ENCODE measurements around the gene ACAA1.

Gene ACAA1

DNA sequence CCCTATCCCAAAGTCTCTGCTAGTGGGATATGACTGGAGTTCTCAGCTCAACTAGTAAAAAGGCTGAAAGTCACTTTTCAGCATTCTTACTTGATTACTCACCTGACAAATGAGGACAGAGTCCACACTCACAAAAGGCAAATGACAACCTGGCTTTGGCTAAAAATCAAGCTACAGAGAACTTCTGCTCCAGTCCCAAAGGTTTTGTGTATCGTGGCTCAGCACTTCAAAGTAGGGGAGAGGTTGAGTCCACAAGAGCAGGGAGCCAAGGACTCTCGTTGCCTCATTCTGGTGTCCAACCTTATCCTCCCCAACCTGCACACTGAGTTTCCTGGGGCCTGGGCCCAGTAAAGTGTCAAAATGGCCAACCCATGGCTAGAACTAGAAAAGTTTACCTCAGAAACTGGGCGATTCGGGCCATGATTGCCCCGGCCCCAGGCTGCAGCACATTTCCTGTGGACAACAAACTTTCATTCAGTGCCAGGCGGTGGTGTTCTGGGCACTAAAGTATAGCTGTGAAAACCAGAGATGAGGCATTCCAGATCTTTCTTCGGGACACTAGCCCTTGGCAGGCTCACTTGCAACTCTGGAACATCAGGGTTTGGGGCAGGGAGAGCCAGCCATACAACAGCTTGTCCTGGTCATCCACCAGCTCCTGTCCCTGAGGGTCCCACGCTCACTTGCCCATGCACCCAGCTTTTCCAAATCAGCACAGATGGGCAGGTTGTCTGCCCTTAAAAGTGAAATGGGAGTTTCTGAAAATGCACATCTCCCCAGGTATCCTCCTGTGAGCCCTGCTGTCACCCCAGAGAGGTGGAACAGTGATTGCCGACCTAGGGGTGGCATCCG is 3.1 kb downstream of the ACAA1 start:
- DNase-seq: no peak

DNA sequence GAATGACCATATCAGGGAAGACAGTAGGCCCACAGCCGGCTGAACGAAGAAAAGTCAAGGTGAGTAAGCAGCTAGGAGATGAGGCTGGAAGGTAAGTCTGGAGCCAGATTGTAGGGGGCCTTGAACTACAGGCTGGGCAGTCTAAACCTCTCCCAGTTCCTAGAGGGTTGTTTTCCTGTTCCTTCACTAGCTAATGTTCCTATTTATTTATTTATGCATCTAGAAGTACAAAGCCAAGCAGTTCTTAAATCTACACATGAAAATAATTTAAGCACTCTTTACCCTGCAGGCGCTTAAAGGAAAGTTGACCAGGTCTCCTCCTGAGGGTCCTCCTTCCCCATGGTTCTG is 3.7 kb downstream of the ACAA1 start:
- DNase-seq: no peak

DNA sequence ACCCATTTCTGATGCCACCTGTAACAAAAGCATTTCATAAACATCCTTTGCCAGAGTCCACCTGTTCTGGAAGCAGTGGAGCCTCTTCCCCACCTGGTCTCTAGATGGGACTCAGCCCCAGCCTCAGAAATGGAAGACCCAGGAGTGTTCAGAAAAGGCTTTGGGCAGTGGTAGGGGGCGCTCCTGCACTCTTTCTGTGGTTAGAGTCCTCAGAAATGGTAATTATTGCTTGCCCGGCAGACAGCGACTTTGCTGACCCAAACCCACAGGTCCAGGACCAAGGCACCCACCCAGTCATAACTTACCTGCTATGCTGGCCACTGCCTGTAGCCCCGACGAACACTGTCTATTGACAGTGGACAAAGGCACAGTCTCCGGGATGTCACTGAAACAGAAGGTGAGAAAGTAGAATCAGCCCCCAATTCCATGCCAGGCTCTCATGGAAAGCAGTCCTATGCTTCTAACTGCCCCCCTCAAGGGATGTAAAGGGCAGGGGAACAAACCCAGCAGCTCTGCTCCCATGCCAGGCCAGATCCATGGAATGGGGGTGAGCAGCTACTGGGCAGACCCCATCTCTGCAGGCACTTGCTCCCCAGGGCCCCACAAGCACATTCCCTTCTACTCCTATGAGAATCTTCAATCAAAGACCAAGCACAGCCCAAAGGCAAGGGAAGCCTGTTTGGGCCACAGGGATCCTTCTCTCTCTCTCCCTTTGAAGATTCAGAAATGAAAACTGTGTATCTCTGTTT is 5.1 kb downstream of the ACAA1 start:
- DNase-seq: no peak

DNA sequence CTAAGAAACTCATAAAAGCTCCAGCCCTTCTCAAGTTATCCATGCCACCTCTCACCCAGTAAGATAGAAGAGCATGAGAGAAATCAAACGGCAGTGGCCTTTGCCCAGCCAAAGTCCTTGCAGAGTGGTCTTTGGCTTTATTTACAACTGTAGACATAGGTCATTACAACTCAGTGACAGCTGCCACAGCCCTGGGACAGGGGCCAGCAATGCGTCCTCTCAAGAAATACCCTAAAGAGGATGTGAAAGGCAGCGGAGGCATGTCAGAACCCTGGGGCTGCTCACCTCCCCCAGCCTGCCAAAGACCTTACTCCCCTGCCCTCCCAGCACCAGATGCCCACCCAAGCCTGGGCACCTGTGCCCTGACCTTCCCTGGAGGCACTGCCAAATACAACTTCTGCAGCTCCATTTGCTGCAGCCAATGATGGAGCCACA is 6.3 kb downstream of the ACAA1 start:
- DNase-seq: no peak

DNA sequence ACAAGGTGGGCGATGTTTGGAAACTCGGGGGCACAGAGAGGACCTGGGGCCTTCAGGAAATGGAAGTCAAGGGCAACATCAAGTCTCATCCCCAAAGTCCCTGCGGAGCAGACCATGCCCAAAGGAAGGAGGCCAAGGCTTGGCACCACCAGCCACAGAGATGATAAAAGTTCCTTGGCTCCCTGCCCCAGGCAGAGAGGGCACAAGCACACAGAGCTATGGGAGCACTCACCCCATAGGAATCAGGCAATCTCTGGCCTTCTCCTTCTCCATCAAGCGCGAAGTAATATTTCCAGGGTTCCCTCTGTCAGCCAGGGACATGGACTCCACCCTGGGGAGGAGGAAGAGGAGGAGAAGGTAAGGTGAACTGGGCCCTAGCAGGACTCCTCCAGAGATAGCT is 7.9 kb downstream of the ACAA1 start:
- DNase-seq: no peak

DNA sequence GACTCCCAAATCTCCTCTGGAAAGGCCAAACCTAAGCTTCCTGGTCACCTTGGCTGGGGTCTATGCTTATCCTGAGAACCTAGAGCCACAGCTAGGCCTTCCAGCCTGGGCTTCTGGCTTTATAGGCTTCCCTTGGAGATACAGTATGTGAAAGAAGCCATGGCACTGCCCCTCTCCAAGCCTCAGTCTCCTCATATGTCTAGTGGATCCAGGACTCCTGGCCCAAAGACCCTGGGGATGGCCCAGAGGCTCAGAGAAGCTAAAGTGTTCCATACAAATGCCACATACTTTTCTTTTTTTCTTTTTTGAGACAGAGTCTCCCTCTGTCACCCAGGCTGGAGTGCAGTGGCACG is 8.6 kb downstream of the ACAA1 start:
- no peak for DNase-seq

DNA sequence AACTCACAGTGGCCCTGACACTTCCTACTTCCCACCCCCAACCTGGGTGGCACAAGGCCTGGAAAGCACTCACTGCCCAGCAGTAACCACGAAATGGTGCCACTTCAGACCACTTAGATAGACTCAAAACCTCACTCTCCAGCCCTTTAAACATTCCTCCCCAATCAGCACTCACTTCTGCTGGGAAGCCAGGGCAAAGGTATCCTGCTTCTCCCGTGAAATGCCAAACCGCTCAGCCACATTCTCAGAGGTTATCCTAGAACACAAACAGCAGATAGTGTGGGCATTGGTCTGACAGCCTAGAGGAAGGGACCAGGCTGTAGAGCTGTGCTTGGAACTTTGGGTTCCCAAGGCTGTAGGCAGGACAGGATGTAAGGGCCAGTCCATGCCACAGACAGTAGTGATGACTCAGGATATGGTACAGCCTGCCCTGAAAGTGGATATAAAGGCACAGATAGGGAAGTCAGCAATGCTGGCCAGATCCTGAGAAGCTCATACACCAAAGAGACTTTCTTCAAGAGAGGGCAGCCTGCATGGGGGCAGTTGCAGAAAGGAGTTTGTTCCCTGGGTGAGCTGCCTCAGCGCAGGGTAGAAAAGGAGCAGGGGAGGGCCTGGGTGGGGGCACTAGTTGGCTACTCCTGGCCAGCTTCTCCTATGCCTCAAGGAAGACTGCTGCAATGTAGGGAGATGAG is 9.2 kb downstream of the ACAA1 start:
- DNase-seq: no peak

DNA sequence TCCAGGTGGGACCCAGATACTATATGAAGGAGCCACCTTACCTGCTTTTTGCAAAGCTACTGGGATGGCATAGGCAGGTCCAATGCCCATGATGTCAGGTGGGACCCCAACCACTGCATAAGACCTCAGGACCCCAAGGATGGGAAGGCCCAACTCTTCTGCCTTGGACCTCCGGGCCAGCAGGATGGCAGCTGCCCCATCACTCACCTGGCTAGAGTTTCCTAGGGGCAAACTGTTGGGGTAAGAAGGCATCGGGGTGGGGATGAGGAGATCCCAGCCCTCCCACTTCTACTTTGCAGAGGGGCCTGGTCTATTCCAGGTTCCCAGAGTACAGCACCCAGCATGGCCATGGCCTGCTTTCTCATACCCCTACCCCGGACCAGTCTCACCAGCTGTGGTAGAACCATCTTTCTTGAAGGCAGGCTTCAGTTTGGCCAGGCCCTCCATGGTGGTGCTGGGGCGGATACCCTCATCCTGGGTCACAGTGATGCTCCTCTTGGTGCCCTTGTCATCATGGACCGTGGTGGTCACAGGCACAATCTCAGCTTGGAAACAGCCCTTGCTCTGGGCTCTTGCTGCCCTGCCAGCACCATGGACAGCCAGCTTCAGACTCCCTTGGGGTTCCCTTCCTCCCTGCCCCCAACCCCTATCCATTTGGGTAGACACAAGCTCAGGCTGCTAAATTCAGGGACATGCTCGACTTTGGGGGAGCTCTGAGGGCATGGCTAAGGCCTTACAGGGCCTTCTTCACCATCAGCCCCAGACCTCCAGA is 10.6 kb downstream of the ACAA1 start:
- no peak for DNase-seq

DNA sequence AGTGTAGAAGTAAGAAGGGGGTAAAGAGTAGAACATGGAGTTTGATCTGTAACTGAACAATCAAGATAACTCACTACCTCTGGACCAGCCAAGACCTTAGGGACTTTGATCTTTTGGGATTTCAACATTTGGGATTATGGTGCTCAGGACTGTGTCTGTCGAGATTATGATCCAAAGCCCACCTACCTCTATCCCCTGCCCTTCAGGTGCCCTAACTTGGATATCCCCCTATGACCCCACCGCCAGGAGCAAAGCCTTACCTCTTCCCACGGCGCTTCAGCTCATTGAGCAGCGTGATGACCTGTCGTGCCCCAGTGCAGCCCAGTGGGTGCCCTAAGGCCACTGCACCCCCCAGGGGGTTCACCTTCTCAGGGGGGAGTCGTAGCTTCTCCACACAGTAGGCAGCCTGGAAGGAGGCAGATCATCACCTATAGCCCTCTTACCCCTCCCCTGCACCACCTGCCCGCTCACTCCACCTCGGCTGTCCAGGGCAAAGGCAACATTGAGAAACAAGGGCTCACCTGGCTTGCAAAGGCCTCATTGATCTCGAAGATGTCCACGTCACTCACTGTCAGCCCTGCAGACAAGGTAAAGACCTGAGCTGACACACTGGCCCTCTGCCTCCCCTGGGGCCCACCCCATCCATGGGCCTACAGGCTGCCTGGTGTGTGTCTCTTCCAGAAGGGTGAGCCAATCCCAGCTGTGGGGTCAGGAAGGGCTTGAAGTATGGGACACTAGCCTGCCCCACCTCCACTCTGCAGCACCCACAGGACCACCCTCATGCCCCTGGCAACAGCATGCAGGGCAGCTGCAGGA is 11.4 kb downstream of the ACAA1 start:
- no peak for DNase-seq

DNA sequence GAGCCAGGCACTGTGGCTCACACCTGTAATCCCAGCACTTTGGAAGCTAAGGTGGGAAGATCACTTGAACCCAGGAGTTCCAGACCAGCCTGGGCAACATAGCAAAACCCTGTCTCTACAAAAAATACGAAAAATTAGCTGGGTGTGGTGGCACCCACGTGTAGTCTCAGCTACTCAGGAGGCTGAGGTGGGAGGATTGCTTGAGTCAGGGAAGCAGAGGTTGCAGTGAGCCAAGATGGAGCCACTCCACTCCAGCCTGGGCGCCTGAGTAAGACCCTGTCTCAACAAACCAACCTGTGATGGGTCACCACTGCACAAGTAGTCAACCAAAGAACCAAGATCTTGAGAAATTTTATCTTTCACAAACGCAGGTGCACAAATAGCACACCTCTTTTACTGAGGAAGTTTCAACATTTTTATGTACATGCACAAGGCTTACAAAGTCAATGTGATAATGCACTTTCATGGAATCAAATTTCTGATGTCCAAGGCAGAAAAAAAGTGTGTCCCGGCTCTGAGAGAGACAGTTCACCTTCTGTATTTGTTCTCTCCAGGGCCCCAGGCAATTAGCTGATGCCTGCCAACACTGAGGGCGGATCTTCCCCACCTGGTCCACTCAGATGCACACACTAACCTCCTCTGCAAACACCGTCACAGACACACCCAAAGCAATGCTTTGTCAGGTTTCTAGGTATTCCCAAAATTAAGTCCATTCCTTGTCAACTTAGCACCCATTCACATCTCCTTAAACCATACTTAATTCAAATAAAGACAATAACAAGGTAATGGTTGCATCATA is 12.4 kb downstream of the ACAA1 start:
- DNase-seq: peak; percentile 5

DNA sequence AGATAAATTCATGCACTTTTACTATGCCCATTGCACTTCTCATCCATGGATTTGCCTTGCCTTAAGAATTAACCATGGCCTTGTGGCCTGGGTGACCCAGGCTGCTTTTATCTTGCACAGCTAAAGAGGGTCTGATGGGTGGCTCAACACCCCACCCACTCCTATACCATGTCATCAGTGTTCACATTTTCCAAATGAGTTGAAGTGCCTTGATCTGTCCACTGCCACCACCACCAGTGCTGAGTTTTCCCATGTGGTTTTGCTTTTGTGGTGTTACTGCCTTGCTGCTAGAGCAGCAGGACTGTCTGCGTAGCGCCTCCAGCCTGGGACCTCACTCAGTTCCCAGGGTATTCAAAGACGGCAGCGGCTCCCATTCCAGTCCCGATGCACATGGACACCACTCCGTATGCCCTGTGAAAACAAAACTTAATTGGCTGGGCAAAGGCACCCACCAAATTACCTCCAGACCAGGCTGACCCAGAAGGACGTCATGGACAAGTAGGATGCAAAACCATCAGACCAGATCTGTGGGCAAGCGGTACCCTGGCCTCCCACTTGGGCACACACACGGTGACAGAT is 14.1 kb downstream of the ACAA1 start:
- no peak for DNase-seq

DNA sequence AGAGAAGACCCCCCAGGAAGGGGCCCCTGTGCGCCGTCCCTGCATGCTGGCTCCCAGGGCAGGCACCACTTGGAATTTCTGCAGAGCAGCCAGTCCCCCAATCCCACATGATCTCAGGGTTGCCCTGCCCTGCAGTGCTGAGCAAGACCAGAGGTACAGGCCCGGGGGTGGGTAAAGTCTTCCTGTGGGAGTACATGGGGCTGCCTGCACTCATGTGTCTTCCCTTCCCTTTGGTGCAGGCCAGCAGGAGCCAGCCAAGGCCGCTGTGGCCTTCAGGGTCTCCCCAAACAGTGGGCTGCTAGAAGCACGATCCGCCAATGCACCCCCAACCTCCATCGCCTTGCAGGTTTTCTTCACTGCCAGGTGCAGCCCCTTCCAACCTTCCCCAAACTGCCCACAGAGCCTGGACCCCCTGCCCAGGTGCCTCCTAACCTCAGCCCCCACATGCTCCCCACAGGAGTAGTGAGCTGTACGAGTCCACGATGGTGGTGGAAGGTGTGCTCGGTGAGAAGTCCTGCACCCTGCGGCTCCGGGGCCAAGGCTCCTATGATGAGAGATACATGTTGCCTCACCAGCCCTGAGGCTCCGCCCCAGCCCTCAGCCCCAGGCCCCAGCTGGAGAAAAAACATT is 15.0 kb downstream of the ACAA1 start:
- peak; percentile 13 for DNase-seq

DNA sequence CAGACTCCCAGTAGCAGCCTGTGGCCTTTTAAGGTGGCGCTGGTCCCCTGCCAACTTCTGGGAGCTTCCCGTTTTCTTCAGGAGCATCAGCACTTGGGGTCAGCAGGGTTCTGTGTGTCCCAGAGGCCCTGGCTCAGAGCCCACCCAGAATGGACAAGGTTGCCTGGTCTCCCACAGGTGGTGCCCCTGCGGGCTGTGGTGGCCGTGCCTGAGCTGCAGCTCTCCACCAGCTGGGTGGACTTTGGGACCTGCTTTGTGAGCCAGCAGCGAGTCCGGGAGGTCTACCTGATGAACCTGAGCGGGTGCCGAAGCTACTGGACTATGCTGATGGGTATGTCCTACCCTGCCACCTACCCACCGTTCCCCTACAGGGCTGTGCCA is 15.5 kb downstream of the ACAA1 start:
- peak; percentile 22 for DNase-seq

DNA sequence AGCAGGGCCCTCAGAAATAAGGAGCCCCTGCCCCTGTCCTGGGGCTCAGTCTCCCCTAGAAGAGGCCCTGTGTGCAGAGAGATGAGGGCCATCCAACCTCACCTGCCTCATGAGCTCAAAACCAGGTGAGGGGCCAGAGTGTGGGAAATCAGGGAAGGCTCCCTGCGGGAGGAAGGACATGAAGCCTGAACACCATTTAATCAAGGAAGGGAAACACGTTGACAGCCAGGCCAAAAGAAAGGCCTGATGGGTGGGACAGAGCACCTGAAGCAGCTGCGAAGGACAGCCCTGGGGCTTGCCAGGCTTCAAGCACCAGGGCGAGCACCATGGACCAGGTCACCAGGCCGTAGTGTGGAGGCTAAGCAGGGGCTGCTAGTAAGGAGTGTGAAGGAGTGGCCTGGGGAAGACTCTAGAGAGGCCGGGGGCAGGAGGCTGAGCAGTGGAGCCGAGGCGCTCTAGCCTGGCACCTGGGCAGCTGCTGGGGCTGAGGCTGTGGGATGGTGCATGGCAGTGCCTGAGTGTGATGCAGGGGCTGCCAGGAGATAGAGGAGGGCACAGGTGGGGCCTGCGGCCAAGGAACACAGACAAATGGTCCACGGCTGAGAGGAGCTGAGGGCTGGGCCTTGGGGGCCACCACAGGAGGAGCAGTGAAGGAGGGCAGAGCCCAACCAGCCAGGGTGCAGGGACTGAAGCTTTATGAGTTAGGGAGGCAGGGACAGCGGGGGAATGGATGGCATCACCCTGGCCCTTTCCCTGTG is 16.1 kb downstream of the ACAA1 start:
- DNase-seq: peak; percentile 28

DNA sequence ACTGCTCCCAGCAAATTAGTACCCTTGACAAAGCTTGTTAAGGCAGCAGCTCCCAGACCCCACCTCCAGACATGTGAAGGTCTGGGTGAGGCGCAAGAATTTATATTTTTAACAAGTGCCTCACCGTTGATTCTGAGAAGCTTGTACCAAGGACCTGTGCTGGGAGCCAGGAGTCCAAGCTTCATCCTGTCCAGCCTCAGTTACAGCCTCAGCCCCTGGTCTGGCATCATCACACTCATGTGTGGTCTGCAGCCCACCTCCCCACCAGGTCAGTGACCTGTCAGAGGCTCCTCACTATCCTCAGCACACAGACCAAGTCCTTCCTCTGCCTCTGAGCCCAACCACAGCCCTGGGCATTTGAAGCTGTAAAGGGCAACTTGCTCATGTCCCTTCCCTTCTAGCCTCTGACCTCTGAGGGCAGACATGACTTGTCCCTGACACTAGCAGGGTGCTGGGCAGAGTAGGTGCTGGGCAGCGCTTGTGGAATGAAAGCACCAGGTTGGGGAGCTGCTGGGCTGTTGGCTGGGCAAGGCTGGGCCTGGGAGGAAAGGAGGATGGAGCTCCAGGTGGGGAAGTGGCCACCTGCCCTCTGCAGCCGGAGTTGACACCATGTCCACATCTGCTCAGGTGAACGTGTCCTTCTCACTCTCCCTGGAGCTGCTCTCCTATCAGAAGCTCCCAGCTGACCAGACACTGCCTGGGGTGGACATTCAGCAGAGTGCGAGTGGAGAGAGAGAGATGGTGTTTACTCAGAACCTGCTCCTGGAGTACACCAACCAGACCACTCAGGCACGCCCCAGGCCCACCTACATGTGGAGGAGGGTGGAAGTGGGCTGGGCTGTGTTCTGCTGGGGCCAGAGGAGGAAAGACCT is 16.9 kb downstream of the ACAA1 start:
- DNase-seq: peak; percentile 20

DNA sequence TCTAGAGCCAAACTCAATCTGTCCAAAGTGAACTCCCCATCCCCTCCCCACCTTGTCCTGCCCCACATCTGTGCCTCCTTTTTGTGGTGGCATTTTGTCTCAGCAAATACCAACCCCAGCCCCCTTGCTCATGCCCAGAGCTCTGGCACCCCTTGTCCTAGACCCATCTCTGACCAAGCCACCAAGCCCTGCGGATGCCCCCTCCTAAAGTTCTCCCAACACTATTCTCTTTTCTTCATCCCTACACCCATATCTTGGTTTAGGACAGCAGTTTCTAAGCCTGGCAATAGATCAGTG is 17.7 kb downstream of the ACAA1 start:
- peak; percentile 10 for DNase-seq

DNA sequence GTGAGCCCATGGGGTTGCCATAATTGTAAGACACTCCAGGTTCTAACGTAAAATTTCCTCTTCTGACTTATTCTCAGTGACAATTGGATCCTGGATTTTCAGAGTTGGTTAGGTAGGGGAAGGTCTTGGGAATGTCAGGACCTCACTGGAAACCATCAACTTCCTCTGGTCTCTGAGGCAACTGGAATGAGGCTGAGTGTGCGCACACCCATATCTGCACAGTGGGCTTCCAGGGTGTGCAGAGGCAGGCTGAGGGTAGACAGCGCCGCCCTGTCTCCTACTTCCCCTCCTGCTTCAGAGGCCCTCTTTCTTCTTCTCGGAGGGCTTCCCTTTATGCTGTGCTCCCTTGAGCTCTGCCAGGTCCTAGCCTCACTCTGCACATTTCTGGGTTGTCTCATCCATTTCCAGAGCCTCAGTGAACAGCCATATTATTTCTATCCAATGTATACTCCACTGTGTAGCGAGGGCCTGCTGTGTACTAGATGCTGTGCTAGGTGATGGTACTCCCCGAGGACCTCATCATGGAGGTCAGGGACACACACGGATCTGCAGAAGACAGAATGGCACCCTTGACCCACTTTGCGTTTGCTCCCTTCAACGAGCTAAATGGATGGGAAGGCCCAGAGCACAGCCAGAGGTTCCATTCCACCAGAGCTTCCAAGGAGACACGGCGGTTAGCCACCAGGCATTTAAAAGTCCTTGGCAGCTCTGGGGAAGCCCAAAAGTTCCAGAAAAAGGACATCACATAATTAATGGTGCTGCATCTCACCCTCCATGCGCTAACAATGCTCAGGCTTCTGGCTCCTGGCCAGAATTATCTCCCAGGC is 18.3 kb downstream of the ACAA1 start:
- peak; percentile 2 for DNase-seq
